ENCODE measurements around the gene TAF13.
A peak's percentile ranks its signal among the peaks of the same experiment; 100 is the strongest.

The TAF13 gene

DNA sequence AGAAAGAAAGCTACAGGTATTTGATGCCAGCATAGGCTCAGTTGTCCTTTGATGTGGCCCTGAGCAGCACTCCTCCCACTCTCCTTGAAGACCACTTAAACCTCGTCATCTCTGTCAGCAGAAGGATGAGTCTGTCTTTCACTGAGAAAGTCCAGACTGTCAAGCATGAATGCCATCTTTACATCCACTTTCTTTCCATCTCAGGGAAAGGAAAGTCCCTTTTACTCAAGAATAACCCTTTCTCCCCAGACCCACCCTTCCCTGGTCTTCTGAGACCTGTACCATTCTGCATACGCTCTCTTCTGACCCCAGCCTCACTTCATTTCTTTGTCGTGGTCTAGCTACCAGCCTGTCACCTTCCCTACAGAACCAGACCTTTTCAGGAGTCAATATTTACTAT, 34.1 kb upstream of the TAF13 start:
- Histone ChIP-seq H3K9me3 (ENCODE audit: control insufficient read depth, low read depth, low read length) (no peaks in the 10 kb centered on the region), H3K27me3 (ENCODE audit: control insufficient read depth, insufficient read depth, low read length) (peaks cover 50% of the 10 kb centered on the region)

DNA sequence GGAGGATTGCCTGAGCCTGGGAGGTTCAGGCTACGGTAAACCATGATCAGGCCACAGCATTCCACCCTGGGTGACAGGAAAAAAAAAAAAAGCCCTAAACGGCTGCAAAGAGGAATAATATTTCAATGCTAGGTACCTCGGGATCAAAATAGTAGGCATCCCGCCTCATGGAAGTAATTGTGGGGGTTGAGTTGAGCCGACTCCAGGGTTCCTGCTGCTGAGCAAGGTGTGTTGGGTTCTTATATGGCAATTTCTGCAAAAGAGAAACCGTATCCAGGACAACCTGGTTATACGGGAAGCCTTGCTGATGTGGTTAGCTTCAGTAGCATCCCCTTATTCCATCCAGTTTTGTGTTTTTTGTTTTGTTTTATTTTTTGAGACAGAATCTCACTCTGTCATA, 32.0 kb upstream of the TAF13 start:
- Histone ChIP-seq H3K4me3 (ENCODE audit: low read length) (no peak overlapping the region), H3K36me3 (ENCODE audit: control insufficient read depth, low read depth, low read length) (no peaks in the 10 kb centered on the region), H3K4me1 (ENCODE audit: control insufficient read depth, low read depth, low read length) (no peaks in the 10 kb centered on the region), H3K9ac (ENCODE audit: low read length) (no peak overlapping the region), H3K27me3 (ENCODE audit: control insufficient read depth, insufficient read depth, low read length) (peaks cover 29% of the 10 kb centered on the region), H3K27ac (ENCODE audit: low read length) (no peak overlapping the region), H3K9me3 (ENCODE audit: control insufficient read depth, low read depth, low read length) (no peaks in the 10 kb centered on the region)

More for the DNA sequence above, 34.1 kb upstream of the TAF13 start:
- Histone ChIP-seq H3K9ac (ENCODE audit: low read length) (no peak overlapping the region), H3K27ac (ENCODE audit: low read length) (no peak overlapping the region), H3K4me3 (ENCODE audit: low read length) (no peak overlapping the region), H3K36me3 (ENCODE audit: control insufficient read depth, low read depth, low read length) (no peaks in the 10 kb centered on the region), H3K4me1 (ENCODE audit: control insufficient read depth, low read depth, low read length) (peaks cover 4% of the 10 kb centered on the region)

DNA sequence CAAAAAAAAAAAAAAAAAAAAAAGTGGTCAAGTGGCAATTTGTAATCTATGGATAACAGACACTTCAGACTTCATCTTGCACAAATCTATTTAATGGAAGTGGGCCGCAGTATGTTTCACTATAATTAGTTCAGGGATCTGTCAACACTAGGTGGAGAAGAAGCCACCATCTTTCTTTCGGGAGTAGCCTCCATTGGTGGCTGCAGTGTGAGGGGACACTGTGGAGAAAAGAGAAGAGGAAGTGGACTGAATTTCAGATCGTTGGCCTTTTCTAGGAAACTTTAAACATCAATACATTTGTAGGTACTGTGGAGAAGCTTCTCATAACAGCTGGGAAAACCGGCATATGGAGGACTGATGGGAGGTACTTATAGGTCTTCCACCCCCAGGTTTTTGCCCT, 30.1 kb upstream of the TAF13 start:
- no peak overlapping the region for H3K27ac ChIP-seq (ENCODE audit: low read length)
- H3K4me3 ChIP-seq (ENCODE audit: low read length), result no peak overlapping the region
- H3K4me1 ChIP-seq (ENCODE audit: control insufficient read depth, low read depth, low read length), result peaks cover 4% of the 10 kb centered on the region
- H3K36me3 ChIP-seq (ENCODE audit: control insufficient read depth, low read depth, low read length), result peaks cover 3% of the 10 kb centered on the region
- H3K27me3 ChIP-seq (ENCODE audit: control insufficient read depth, insufficient read depth, low read length), result peaks cover 12% of the 10 kb centered on the region
- no peaks in the 10 kb centered on the region for H3K9me3 ChIP-seq (ENCODE audit: control insufficient read depth, low read depth, low read length)
- no peak overlapping the region for H3K9ac ChIP-seq (ENCODE audit: low read length)

DNA sequence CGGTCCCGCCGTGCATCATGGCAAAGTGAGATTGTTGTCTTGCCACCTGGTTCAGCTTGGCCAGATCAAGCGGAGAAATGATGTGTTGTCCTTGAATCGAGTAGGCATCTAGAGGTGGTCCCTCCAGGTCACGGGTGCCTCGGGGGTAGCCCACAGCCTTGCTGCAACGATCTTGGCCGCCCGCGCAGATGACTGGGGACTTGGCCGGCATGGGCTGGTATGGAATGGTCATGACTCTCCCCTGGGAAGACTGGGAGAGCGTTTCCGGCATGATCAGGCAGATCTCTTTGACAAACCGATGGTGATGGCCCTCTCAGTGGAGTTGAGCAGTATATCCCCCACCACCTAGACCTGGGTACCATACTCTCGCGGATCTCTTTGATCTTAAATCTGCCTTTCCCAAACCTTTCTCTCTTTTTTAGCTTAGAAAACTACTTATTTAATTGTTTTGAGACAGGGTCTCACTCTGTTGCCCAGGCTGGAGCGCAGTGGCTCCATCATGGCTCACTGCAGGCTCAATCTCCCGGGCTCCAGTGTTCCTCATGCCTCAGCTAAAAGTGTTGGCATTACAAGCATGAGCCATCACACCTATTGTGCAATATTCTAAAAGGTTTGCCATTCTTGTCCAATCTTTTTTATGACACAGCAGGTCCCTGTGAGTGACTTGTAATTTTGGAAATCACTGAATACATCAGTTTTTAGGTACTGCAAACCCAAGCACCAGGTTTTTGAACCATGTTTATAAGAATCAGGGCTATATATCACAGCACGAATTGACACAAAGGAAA, 28.8 kb upstream of the TAF13 start:
- H3K9ac ChIP-seq (ENCODE audit: low read length), result no peak overlapping the region
- H3K36me3 ChIP-seq (ENCODE audit: control insufficient read depth, low read depth, low read length), result peaks cover 3% of the 10 kb centered on the region
- H3K27ac ChIP-seq (ENCODE audit: low read length), result no peak overlapping the region
- no peak overlapping the region for H3K4me3 ChIP-seq (ENCODE audit: low read length)
- H3K27me3 ChIP-seq (ENCODE audit: control insufficient read depth, insufficient read depth, low read length), result no peaks in the 10 kb centered on the region
- no peaks in the 10 kb centered on the region for H3K9me3 ChIP-seq (ENCODE audit: control insufficient read depth, low read depth, low read length)
- H3K4me1 ChIP-seq (ENCODE audit: control insufficient read depth, low read depth, low read length), result peaks cover 4% of the 10 kb centered on the region

DNA sequence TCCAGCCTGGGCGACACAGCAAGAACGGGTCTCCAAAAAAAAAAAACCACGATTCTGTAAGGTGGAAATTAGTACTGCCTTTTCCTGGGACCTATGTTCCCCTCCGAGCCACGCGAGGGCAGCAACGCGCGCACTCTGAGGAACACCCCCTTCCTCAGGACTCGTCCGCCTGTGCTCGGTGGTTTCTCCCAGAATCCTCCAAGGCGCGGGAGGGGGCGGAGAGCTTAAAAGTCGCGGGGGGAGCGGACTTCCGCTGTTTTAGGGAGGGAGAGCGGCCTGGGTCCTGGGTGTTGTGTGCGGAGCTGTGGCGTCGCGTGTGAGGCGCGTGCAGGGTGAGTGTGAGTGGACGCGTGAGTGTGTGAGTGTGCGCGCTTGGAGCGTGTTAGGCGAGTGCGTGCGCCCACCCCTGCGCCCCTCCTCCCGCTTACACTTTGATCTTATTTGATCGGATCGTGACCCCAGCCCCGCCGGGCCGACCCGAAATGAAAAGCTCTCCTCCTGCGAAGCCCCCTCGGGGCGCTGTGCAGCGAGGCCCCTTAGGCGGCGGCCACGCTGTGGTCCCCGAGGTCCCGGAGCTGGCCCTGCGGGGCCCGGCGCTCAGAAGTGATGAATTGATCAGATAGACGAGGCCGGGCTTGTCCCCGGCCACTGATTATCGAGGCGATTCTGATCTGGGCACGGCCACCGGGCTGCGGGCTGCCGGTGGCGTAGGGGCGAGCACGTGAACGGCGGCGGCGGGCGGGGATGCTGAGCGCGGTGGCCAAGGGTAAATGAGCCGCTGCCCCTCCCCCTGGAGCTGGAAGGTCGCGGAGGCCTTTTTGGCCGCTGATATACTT, 24.4 kb upstream of the TAF13 start:
- peaks cover 3% of the 10 kb centered on the region for H3K36me3 ChIP-seq (ENCODE audit: control insufficient read depth, low read depth, low read length)
- H3K4me1 ChIP-seq (ENCODE audit: control insufficient read depth, low read depth, low read length), result peaks cover 4% of the 10 kb centered on the region
- H3K27ac ChIP-seq (ENCODE audit: low read length), result peak overlapping the region; percentile 86
- H3K4me3 ChIP-seq (ENCODE audit: low read length), result peak overlapping the region; percentile 95
- H3K9ac ChIP-seq (ENCODE audit: low read length), result peak overlapping the region; percentile 98
- no peaks in the 10 kb centered on the region for H3K27me3 ChIP-seq (ENCODE audit: control insufficient read depth, insufficient read depth, low read length)
- H3K9me3 ChIP-seq (ENCODE audit: control insufficient read depth, low read depth, low read length), result no peaks in the 10 kb centered on the region

DNA sequence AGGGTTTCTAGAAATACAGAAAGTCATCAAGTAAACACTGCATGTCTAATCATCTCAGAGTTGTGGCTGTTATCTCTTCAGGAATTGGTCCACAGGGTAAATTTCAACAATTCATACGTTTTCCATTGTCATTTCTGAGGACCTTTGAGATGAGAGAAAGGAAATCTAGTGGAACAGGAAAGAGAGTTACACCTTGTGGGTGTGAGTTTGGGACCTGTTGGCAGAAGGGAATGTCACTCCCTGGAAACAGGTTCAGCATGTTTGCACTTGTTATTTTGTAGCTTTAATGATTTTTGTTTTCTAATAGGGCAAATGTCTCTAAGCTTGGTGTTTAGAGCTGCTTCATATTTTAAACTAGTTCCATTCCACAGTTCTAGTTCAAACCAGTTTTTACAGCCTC, 20.3 kb upstream of the TAF13 start:
- no peaks in the 10 kb centered on the region for H3K36me3 ChIP-seq (ENCODE audit: control insufficient read depth, low read depth, low read length)

DNA sequence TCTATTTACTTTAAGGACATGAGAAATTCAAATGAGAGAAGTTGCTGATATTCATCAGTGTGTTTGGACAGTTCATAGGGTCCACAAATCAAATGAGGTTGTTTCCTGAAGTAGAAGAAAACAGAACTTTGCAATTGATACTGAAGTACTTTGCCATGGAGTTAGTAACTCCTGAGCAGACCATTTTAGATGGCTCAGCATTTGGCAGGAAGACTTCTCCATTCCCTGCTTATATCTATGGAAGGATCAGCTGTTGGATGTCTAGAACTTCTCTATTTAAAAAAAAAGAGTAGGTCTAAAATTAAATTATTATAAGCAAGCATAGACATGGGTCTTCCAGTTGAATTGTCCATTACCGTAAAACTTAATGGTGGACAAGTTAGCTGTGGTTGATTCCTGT, 19.8 kb upstream of the TAF13 start:
- H3K27ac ChIP-seq (ENCODE audit: low read length), result no peak overlapping the region
- peaks cover 4% of the 10 kb centered on the region for H3K4me1 ChIP-seq (ENCODE audit: control insufficient read depth, low read depth, low read length)
- no peaks in the 10 kb centered on the region for H3K27me3 ChIP-seq (ENCODE audit: control insufficient read depth, insufficient read depth, low read length)
- no peak overlapping the region for H3K9ac ChIP-seq (ENCODE audit: low read length)
- no peak overlapping the region for H3K4me3 ChIP-seq (ENCODE audit: low read length)
- H3K9me3 ChIP-seq (ENCODE audit: control insufficient read depth, low read depth, low read length), result no peaks in the 10 kb centered on the region
- H3K36me3 ChIP-seq (ENCODE audit: control insufficient read depth, low read depth, low read length), result no peaks in the 10 kb centered on the region

More for the DNA sequence above, 20.3 kb upstream of the TAF13 start:
- Histone ChIP-seq H3K4me3 (ENCODE audit: low read length) (no peak overlapping the region), H3K9me3 (ENCODE audit: control insufficient read depth, low read depth, low read length) (no peaks in the 10 kb centered on the region), H3K27me3 (ENCODE audit: control insufficient read depth, insufficient read depth, low read length) (no peaks in the 10 kb centered on the region), H3K27ac (ENCODE audit: low read length) (no peak overlapping the region), H3K9ac (ENCODE audit: low read length) (no peak overlapping the region), H3K4me1 (ENCODE audit: control insufficient read depth, low read depth, low read length) (peaks cover 4% of the 10 kb centered on the region)

DNA sequence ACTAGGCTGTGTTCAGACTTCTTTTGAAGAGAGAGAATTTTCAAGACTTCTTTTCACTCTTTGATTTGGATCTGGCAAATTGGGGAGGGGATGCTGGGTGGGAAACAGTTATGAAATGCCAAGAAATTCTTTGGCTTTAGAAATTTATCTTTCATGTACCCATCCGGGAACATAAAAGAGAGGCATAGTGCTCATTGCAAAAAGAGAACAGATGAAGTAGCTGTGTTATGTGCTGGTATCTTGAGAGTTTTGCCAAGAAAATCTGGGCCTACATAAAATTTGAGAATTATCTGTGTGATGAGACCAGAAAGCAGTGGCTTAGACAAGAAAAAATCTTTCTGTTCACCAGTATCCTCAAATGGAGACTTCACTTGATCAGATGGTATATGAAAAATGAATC, 19.1 kb upstream of the TAF13 start:
- no peaks in the 10 kb centered on the region for H3K27me3 ChIP-seq (ENCODE audit: control insufficient read depth, insufficient read depth, low read length)
- H3K27ac ChIP-seq (ENCODE audit: low read length), result no peak overlapping the region
- no peaks in the 10 kb centered on the region for H3K9me3 ChIP-seq (ENCODE audit: control insufficient read depth, low read depth, low read length)
- H3K9ac ChIP-seq (ENCODE audit: low read length), result no peak overlapping the region
- H3K4me1 ChIP-seq (ENCODE audit: control insufficient read depth, low read depth, low read length), result peaks cover 4% of the 10 kb centered on the region
- H3K4me3 ChIP-seq (ENCODE audit: low read length), result no peak overlapping the region
- no peaks in the 10 kb centered on the region for H3K36me3 ChIP-seq (ENCODE audit: control insufficient read depth, low read depth, low read length)

DNA sequence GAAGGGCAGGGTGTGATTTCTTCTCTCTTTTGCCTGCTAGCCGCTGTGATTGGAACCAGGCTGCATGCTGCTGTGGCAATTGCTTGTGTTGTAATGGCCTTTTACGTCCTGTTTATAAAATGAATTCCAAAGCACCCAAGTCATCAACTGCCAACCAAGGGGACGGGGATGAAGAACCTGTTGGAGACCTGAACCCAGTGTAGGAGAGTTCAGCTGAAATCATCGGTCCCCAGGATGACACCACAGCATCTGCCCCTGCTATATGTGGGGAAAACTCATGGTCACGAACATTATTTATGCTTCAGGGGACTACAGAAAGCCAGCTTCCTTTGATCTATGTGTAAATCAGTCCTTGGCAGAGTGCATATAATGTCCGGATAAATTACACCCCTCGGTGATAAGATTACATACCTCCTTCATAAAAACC, 18.6 kb upstream of the TAF13 start:
- Histone ChIP-seq H3K27ac (ENCODE audit: low read length) (no peak overlapping the region), H3K9ac (ENCODE audit: low read length) (no peak overlapping the region), H3K36me3 (ENCODE audit: control insufficient read depth, low read depth, low read length) (no peaks in the 10 kb centered on the region), H3K4me1 (ENCODE audit: control insufficient read depth, low read depth, low read length) (peaks cover 5% of the 10 kb centered on the region), H3K9me3 (ENCODE audit: control insufficient read depth, low read depth, low read length) (no peaks in the 10 kb centered on the region), H3K4me3 (ENCODE audit: low read length) (no peak overlapping the region), H3K27me3 (ENCODE audit: control insufficient read depth, insufficient read depth, low read length) (no peaks in the 10 kb centered on the region)

DNA sequence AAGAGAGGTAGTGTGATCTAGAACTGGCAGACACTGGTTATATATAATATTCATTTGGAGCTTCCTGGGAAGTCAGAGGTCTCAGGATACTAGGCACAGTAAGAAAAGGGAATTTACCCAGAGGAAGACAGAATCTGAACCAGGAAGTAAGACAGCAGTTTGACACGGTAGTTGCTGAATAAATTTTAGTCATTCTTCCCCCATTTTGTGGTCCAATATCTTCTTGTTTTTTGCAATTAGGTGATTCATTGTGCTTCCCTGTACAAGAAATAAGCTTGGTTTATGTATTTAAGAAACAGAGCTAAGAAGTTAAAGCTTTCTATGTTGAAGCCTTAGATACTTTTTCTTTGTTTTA, 16.0 kb upstream of the TAF13 start:
- H3K4me3 ChIP-seq (ENCODE audit: low read length), result peak overlapping the region; percentile 97
- H3K27ac ChIP-seq (ENCODE audit: low read length), result no peak overlapping the region
- peaks cover 7% of the 10 kb centered on the region for H3K4me1 ChIP-seq (ENCODE audit: control insufficient read depth, low read depth, low read length)

DNA sequence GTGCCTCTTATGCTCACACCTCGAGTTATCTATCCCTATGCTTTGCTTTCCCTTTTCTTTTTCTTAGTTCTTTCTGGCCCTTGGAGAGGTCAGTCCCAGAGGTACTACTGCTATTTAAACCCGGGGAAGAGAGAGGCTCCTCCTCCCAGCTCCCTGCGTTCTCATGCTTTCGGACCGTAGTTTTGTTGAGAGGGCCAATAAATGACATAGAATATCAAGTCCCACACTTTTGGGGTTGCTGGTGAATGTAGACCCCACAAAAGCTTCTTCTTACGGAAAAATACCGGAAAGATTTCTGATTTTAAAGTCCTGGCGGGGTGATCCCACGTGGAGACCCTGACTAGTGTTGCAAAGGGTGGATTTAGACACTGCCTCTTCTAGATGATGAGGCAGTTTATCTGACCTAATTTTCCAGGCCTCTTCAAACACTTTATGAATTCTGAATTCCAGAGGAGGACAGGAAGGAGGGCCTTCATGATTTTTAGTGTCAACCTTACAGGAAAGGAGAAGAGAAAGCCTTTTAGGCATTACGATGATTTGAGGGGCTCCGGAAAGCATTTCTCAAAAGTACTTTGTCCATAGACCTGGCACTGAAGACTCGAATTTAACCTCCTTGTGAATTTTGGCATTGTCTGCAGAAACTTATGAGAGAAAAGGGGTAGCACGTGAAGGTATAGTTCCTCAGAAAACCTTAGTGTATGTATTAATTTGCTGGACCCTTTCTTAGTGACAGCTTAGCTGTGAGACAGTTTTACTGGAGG, 15.5 kb upstream of the TAF13 start:
- H3K9ac ChIP-seq (ENCODE audit: low read length), result peak overlapping the region; percentile 86
- peak overlapping the region; percentile 97 for H3K4me3 ChIP-seq (ENCODE audit: low read length)
- H3K9me3 ChIP-seq (ENCODE audit: control insufficient read depth, low read depth, low read length), result no peaks in the 10 kb centered on the region
- H3K27me3 ChIP-seq (ENCODE audit: control insufficient read depth, insufficient read depth, low read length), result no peaks in the 10 kb centered on the region
- peaks cover 7% of the 10 kb centered on the region for H3K4me1 ChIP-seq (ENCODE audit: control insufficient read depth, low read depth, low read length)
- H3K27ac ChIP-seq (ENCODE audit: low read length), result peak overlapping the region; percentile 60
- H3K36me3 ChIP-seq (ENCODE audit: control insufficient read depth, low read depth, low read length), result no peaks in the 10 kb centered on the region

More for the DNA sequence above, 16.0 kb upstream of the TAF13 start:
- Histone ChIP-seq H3K36me3 (ENCODE audit: control insufficient read depth, low read depth, low read length) (no peaks in the 10 kb centered on the region), H3K9me3 (ENCODE audit: control insufficient read depth, low read depth, low read length) (no peaks in the 10 kb centered on the region), H3K9ac (ENCODE audit: low read length) (peak overlapping the region; percentile 86), H3K27me3 (ENCODE audit: control insufficient read depth, insufficient read depth, low read length) (no peaks in the 10 kb centered on the region)
